SU-DHL-6 (cell line): ENCODE data around the gene MEFV.

Source experiments
- H2AFZ ChIP-seq: fragments of 200-600 bp; sonication (generic); 2 replicates; pipeline ENCODE4 v1.6.1; 2014; ENCODE audit warnings: low read depth, mild to moderate bottlenecking, moderate library complexity, mixed read lengths, antibody characterized with exemption, low read length; ENCODE audit not compliant: severe bottlenecking
- H3F3A ChIP-seq: fragments of 200-600 bp; shearing (Covaris generic); 2 replicates; pipeline ENCODE4 v1.6.0; 2016; ENCODE audit warnings: antibody characterized with exemption, mild to moderate bottlenecking; ENCODE audit not compliant: insufficient read depth
- H3K27ac ChIP-seq: fragments of 200-600 bp; sonication (generic); 2 replicates; pipeline ENCODE4 v1.5.1; 2016; ENCODE audit warnings: low read depth, mild to moderate bottlenecking, low read length, moderate library complexity, mixed read lengths
- H3K27me3 ChIP-seq: fragments of 200-600 bp; sonication (generic), shearing (Covaris generic); 2 replicates; pipeline ENCODE4 v1.6.0; 2014; ENCODE audit warnings: mild to moderate bottlenecking, low read length
- H3K36me3 ChIP-seq: fragments of 200-600 bp; sonication (generic); 2 replicates; pipeline ENCODE4 v1.6.1; 2014; ENCODE audit warnings: mild to moderate bottlenecking, low read length, mixed read lengths
- H3K4me2 ChIP-seq: fragments of 300-600, 200-600 bp; shearing (Covaris generic), sonication (generic); 2 replicates; pipeline ENCODE4 v1.6.0; 2014; ENCODE audit warnings: low read length, low read depth, mild to moderate bottlenecking; ENCODE audit not compliant: poor library complexity, severe bottlenecking
- H3K4me3 ChIP-seq: fragments of 200-600 bp; sonication (generic); 2 replicates; pipeline ENCODE4 v1.5.1; 2014; ENCODE audit warnings: antibody characterized with exemption, low read length, mild to moderate bottlenecking, mixed read lengths; ENCODE audit not compliant: insufficient read depth, poor library complexity, severe bottlenecking
- H3K79me2 ChIP-seq: fragments of 200-600 bp; sonication (generic); 2 replicates; pipeline ENCODE4 v1.6.1; 2014; ENCODE audit warnings: mild to moderate bottlenecking, low read length, moderate library complexity; ENCODE audit not compliant: insufficient read depth
- H3K9ac ChIP-seq: fragments of 200-600 bp; sonication (generic); 2 replicates; pipeline ENCODE4 v1.7.0; 2014; ENCODE audit warnings: mild to moderate bottlenecking, low read length
- H3K9me2 ChIP-seq: fragments of 200-600 bp; sonication (generic); replicated peaks from 2 replicates; pipeline ENCODE4 v1.6.1; 2014; ENCODE audit warnings: low read length; ENCODE audit not compliant: insufficient read depth
- H3K9me3 ChIP-seq: fragments of 200-600 bp; sonication (generic); 2 replicates; pipeline ENCODE4 v1.6.1; 2014; ENCODE audit warnings: low read length, mixed read lengths; ENCODE audit not compliant: insufficient read depth
- H4K20me1 ChIP-seq: fragments of 200-600 bp; sonication (generic); 2 replicates; pipeline ENCODE4 v1.6.1; 2014; ENCODE audit warnings: low read depth, mild to moderate bottlenecking, antibody characterized with exemption, low read length, moderate library complexity, mixed read lengths
- CTCF ChIP-seq: fragments of 200-600 bp; sonication (generic); IDR thresholded peaks from one replicate; pipeline ENCODE4 v1.5.1; 2017; ENCODE audit warnings: antibody characterized with exemption, mild to moderate bottlenecking, low read length, moderate library complexity; ENCODE audit not compliant: insufficient read depth, poor library complexity, severe bottlenecking
- EZH2phosphoT487 ChIP-seq: fragments of 200-600 bp; sonication (generic), shearing (Covaris generic); conservative IDR thresholded peaks from 2 replicates; pipeline ENCODE4 v1.6.1; 2018; ENCODE audit warnings: mild to moderate bottlenecking, antibody characterized with exemption, low read length, moderate library complexity, mixed read lengths

MEFV gene

GRCh38 chr16:3242709-3243108 lies 13.7 kb downstream of the MEFV start:
- no peaks in the 10 kb centered on the region for H3K36me3 ChIP-seq
- TF ChIP-seq CTCF (no peak), EZH2phosphoT487 (no peak)
- no peaks in the 10 kb centered on the region for H3K9me3 ChIP-seq
- H3K27me3 ChIP-seq: no peaks in the 10 kb centered on the region
- H4K20me1 ChIP-seq: no peaks in the 10 kb centered on the region
- no peak overlapping the region for H3K27ac ChIP-seq
- no peak overlapping the region for H3K4me2 ChIP-seq
- H3F3A ChIP-seq: no peaks in the 10 kb centered on the region
- no peak overlapping the region for H3K9ac ChIP-seq
- H3K9me2 ChIP-seq: no peaks in the 10 kb centered on the region
- no peaks in the 10 kb centered on the region for H3K79me2 ChIP-seq
- H3K4me3 ChIP-seq: no peak overlapping the region
- no peak overlapping the region for H2AFZ ChIP-seq

GRCh38 chr16:3241761-3242160 lies 14.7 kb downstream of the MEFV start:
- H3K4me2 ChIP-seq: no peak overlapping the region
- no peaks in the 10 kb centered on the region for H3K9me2 ChIP-seq
- H3K36me3 ChIP-seq: no peaks in the 10 kb centered on the region
- no peak for TF ChIP-seq CTCF
- no peak for TF ChIP-seq EZH2phosphoT487
- H3F3A ChIP-seq: peaks cover 2% of the 10 kb centered on the region; the same call in 1 of the 2 replicates
- H3K79me2 ChIP-seq: no peaks in the 10 kb centered on the region
- H3K9me3 ChIP-seq: no peaks in the 10 kb centered on the region
- no peak overlapping the region for H3K4me3 ChIP-seq
- H3K9ac ChIP-seq: no peak overlapping the region
- no peak overlapping the region for H3K27ac ChIP-seq
- no peaks in the 10 kb centered on the region for H4K20me1 ChIP-seq
- H2AFZ ChIP-seq: no peak overlapping the region
- H3K27me3 ChIP-seq: no peaks in the 10 kb centered on the region

- Histone ChIP-seq H3K79me2 (peaks cover 10% of the 10 kb centered on the region; the same call in 1 of the 2 replicates), H2AFZ (no peak overlapping the region), H4K20me1 (no peaks in the 10 kb centered on the region), H3K9ac (no peak overlapping the region), H3F3A (peaks cover 14% of the 10 kb centered on the region), H3K27ac (no peak overlapping the region; the same call in 1 of the 2 replicates), H3K9me3 (peaks cover 3% of the 10 kb centered on the region; the same call in 1 of the 2 replicates), H3K9me2 (no peaks in the 10 kb centered on the region), H3K27me3 (no peaks in the 10 kb centered on the region), H3K4me3 (no peak overlapping the region), H3K36me3 (peaks cover 16% of the 10 kb centered on the region), H3K4me2 (no peak overlapping the region)
- TF ChIP-seq EZH2phosphoT487 (no peak), CTCF (no peak)
Observed at GRCh38 chr16:3235856-3236669, 20.4 kb downstream of the MEFV start.
